ENCODE measurements around the gene SCUBE3.

- no peak for TF ChIP-seq POLR2A (IDR thresholded peaks at IDR 0.05)
- no peak for TF ChIP-seq CTCF (IDR thresholded peaks at IDR 0.05)
Observed at GRCh38 chr6:35253249-35253648, 39.5 kb downstream of the SCUBE3 start.
